H9 (cell line): Measurements from ENCODE around the gene FBXL20. TPM values are rescaled to one million over a fixed set of nuclear protein-coding genes. Genes with fewer than 3 reads are reported as not detected.

ENCODE experiments used
- DNase-seq: peaks from one replicate; pipeline ENCODE4 v3.0.0-alpha.2; 2017
- H2AFZ ChIP-seq: one replicate; pipeline ENCODE4 v1.6.1; 2013; ENCODE audit warnings: mild to moderate bottlenecking, low read length, control low read depth, moderate library complexity
- H2AK5ac ChIP-seq: 2 replicates; pipeline ENCODE4 v1.6.1; 2013; ENCODE audit warnings: low read length, control low read depth, mixed read lengths; ENCODE audit not compliant: insufficient read length
- H2BK120ac ChIP-seq: one replicate; pipeline ENCODE4 v1.6.1; 2013; ENCODE audit warnings: low read depth, mild to moderate bottlenecking, low read length, control low read depth, inconsistent platforms; ENCODE audit not compliant: poor library complexity, severe bottlenecking
- H2BK12ac ChIP-seq: 2 replicates; pipeline ENCODE4 v1.6.1; 2013; ENCODE audit warnings: low read length, control low read depth, mixed read lengths, low read depth; ENCODE audit not compliant: insufficient read length
- H2BK15ac ChIP-seq: 2 replicates; pipeline ENCODE4 v1.6.1; 2013; ENCODE audit warnings: low read depth, low read length, control low read depth
- H2BK20ac ChIP-seq: one replicate; pipeline ENCODE4 v1.6.1; 2013; ENCODE audit warnings: low read depth, mild to moderate bottlenecking, low read length, control low read depth, inconsistent platforms; ENCODE audit not compliant: poor library complexity, severe bottlenecking
- H2BK5ac ChIP-seq: 2 replicates; pipeline ENCODE4 v1.6.1; 2013; ENCODE audit warnings: low read length, control low read depth, mixed read lengths; ENCODE audit not compliant: insufficient read length
- H3K14ac ChIP-seq: 2 replicates; pipeline ENCODE4 v1.6.1; 2013; ENCODE audit warnings: low read length, control low read depth; ENCODE audit not compliant: insufficient read depth
- H3K18ac ChIP-seq: 2 replicates; pipeline ENCODE4 v1.6.1; 2013; ENCODE audit warnings: low read depth, mild to moderate bottlenecking, mixed read lengths, low read length, control low read depth; ENCODE audit not compliant: insufficient read length
- H3K23ac ChIP-seq: 2 replicates; pipeline ENCODE4 v1.6.1; 2013; ENCODE audit warnings: low read length, control low read depth, mixed read lengths, low read depth; ENCODE audit not compliant: insufficient read length
- H3K23me2 ChIP-seq: 2 replicates; pipeline ENCODE4 v1.6.1; 2013; ENCODE audit warnings: low read depth, mild to moderate bottlenecking, mixed read lengths, low read length, control low read depth; ENCODE audit not compliant: insufficient read length, poor library complexity, severe bottlenecking
- H3K27ac ChIP-seq: 2 replicates; pipeline ENCODE4 v1.5.1; 2013; ENCODE audit warnings: low read length, control low read depth, mixed read lengths, low read depth; ENCODE audit not compliant: insufficient read length
- H3K27me3 ChIP-seq: 2 replicates; pipeline ENCODE4 v1.6.1; 2013; ENCODE audit warnings: low read length, control low read depth, inconsistent platforms; ENCODE audit not compliant: insufficient read depth
- H3K4ac ChIP-seq: 2 replicates; pipeline ENCODE4 v1.6.1; 2013; ENCODE audit warnings: low read depth, mild to moderate bottlenecking, control low read depth, inconsistent platforms, low read length, moderate library complexity
- H3K4me1 ChIP-seq: 2 replicates; pipeline ENCODE4 v1.6.1; 2013; ENCODE audit warnings: low read length, control low read depth, inconsistent platforms; ENCODE audit not compliant: insufficient read depth
- H3K4me2 ChIP-seq: 2 replicates; pipeline ENCODE4 v1.6.1; 2013; ENCODE audit warnings: low read length, control low read depth, mixed read lengths; ENCODE audit not compliant: insufficient read length, insufficient read depth
- H3K56ac ChIP-seq: 2 replicates; pipeline ENCODE4 v1.6.1; 2013; ENCODE audit warnings: low read depth, mild to moderate bottlenecking, mixed read lengths, low read length, control low read depth; ENCODE audit not compliant: insufficient read length
- H3K79me1 ChIP-seq: 2 replicates; pipeline ENCODE4 v1.6.1; 2013; ENCODE audit warnings: low read depth, mild to moderate bottlenecking, moderate library complexity, low read length, control low read depth, inconsistent platforms; ENCODE audit not compliant: insufficient read depth, poor library complexity, severe bottlenecking
- H3K79me2 ChIP-seq: 2 replicates; pipeline ENCODE4 v1.6.1; 2013; ENCODE audit warnings: low read length, control low read depth, inconsistent platforms; ENCODE audit not compliant: insufficient read depth
- H3K9ac ChIP-seq: 2 replicates; pipeline ENCODE4 v1.6.1; 2013; ENCODE audit warnings: low read length, control low read depth, mixed read lengths; ENCODE audit not compliant: insufficient read length; ENCODE audit errors: extremely low read depth
- H3K9me3 ChIP-seq: one replicate; pipeline ENCODE4 v1.6.1; 2013; ENCODE audit warnings: low read depth, low read length, inconsistent platforms; ENCODE audit not compliant: control insufficient read depth
- H3T11ph ChIP-seq: one replicate; pipeline ENCODE4 v1.6.1; 2013; ENCODE audit warnings: mild to moderate bottlenecking, low read length, control low read depth, inconsistent platforms
- H4K20me1 ChIP-seq: one replicate; pipeline ENCODE4 v1.6.1; 2013; ENCODE audit not compliant: control insufficient read depth, insufficient read length, insufficient read depth
- H4K5ac ChIP-seq: 2 replicates; pipeline ENCODE4 v1.6.1; 2013; ENCODE audit warnings: low read depth, mild to moderate bottlenecking, mixed read lengths, low read length, control low read depth; ENCODE audit not compliant: insufficient read length
- H4K8ac ChIP-seq: replicated peaks from 2 replicates; pipeline ENCODE4 v1.6.1; 2013; ENCODE audit warnings: low read length, control low read depth, mixed read lengths, low read depth; ENCODE audit not compliant: insufficient read length
- H4K91ac ChIP-seq: 2 replicates; pipeline ENCODE4 v1.6.1; 2013; ENCODE audit warnings: low read depth, mild to moderate bottlenecking, moderate library complexity, mixed read lengths, low read length, control low read depth; ENCODE audit not compliant: insufficient read length
- H3K27ac Mint-ChIP-seq, 3 experiments: 2 replicates in 2 of 3; 3 replicates in 1 of 3; pipeline ENCODE4 v1.8.0; 2020 to 2021; ENCODE audit warnings: mixed read lengths in 3 of 3, mild to moderate bottlenecking in 1 of 3, moderate library complexity in 1 of 3
- H3K27me3 Mint-ChIP-seq: 2 replicates; pipeline ENCODE4 v1.8.0; 2021; ENCODE audit warnings: low read depth, mild to moderate bottlenecking, moderate library complexity, mixed read lengths
- H3K36me3 Mint-ChIP-seq, 3 experiments: 2 replicates in 2 of 3; 3 replicates in 1 of 3; pipeline ENCODE4 v1.8.0; 2020 to 2021; ENCODE audit warnings: low read depth in 3 of 3, mixed read lengths in 3 of 3; ENCODE audit not compliant: insufficient read depth in 1 of 3
- H3K4me1 Mint-ChIP-seq, 2 experiments: 2 replicates each; pipeline ENCODE4 v1.8.0; 2020; ENCODE audit warnings: mixed read lengths in 2 of 2
- H3K4me3 Mint-ChIP-seq, 2 experiments: 2 replicates in 1 of 2; 3 replicates in 1 of 2; pipeline ENCODE4 v1.8.0; 2020 to 2021; ENCODE audit warnings: mild to moderate bottlenecking in 2 of 2, mixed read lengths in 2 of 2, moderate library complexity in 1 of 2
- H3K9me3 Mint-ChIP-seq, 2 experiments: 2 replicates in 1 of 2; 3 replicates in 1 of 2; pipeline ENCODE4 v1.8.0; 2020; ENCODE audit warnings: mild to moderate bottlenecking in 2 of 2, mixed read lengths in 2 of 2, moderate library complexity in 1 of 2
- CTCF ChIP-seq: fragments of 200-600 bp; sonication (generic); conservative IDR thresholded peaks from 3 replicates; pipeline ENCODE4 v1.8.0; 2021; ENCODE audit warnings: antibody characterized with exemption, mild to moderate bottlenecking
- WGBS: extraction: QIAGEN DNeasy Blood & Tissue Kit; methylation state at CpG from one replicate; pipeline ENCODE4 v1.1.7; 2013; ENCODE audit warnings: missing lambda C conversion rate, low lambda C conversion rate, mixed read lengths; ENCODE audit not compliant: insufficient read length; ENCODE audit errors: extremely low coverage; 5-methylcytosine and 5-hydroxymethylcytosine counted together
- total RNA-seq: library from RNA; stranded (reverse); gene quantifications from 2 replicates; pipeline ENCODE4 v1.2.1, GENCODE V29; 2021

Gene FBXL20
- total RNA-seq, 1 experiment from 2014 or later: 18.4 TPM

- Histone ChIP-seq H3K27me3 (no peaks in the 10 kb centered on the region), H3T11ph (no peak overlapping the region), H2AFZ (no peak overlapping the region), H4K91ac (no peak overlapping the region), H2BK120ac (no peak overlapping the region), H3K23ac (no peak overlapping the region), H4K5ac (no peak overlapping the region), H2BK15ac (no peak overlapping the region), H3K4me2 (no peak overlapping the region), H3K4me1 (no peaks in the 10 kb centered on the region), H4K20me1 (no peaks in the 10 kb centered on the region), H2BK20ac (no peak overlapping the region), H3K56ac (no peak overlapping the region), H3K9me3 (no peaks in the 10 kb centered on the region), H3K79me2 (no peaks in the 10 kb centered on the region; the same call in none of the 2 replicates), H4K8ac (no peak overlapping the region), H3K14ac (no peak overlapping the region), H3K18ac (no peak overlapping the region), H3K9ac (no peak overlapping the region), H3K27ac (no peak overlapping the region), H3K79me1 (no peaks in the 10 kb centered on the region), H3K23me2 (no peaks in the 10 kb centered on the region), H3K4ac (no peak overlapping the region), H2AK5ac (no peak overlapping the region), H2BK12ac (no peak overlapping the region), H2BK5ac (no peak overlapping the region)
- no peaks in the 10 kb centered on the region for H3K9me3 Mint-ChIP-seq
- no peaks in the 10 kb centered on the region for H3K36me3 Mint-ChIP-seq
- H3K27me3 Mint-ChIP-seq: no peaks in the 10 kb centered on the region
- no peaks in the 10 kb centered on the region for H3K4me1 Mint-ChIP-seq
- no CpG with 5 or more reads among the region's 5 CpGs for WGBS
- H3K4me3 Mint-ChIP-seq: no peak overlapping the region
- no peak overlapping the region; a peak in 1 of 7 replicates for H3K27ac Mint-ChIP-seq
- DNase-seq: no peak
- no peak for TF ChIP-seq CTCF
Observed at GRCh38 chr17:39365872-39366271, 35.6 kb downstream of the FBXL20 start.
